B cell (primary cell): ENCODE data around the gene CASZ1. TPM values are rescaled to one million over a fixed set of nuclear protein-coding genes. Genes with fewer than 3 reads are reported as not detected.

Experiments
- ATAC-seq: fragments of 200-7000 bp; cut with Tn5 transposase; one replicate; pipeline ENCODE4 v1.10.0; 2021; ENCODE audit warnings: low read depth, mild to moderate bottlenecking, moderate number of reproducible peaks, moderate library complexity
- CTCF ChIA-PET: fragments of 350-600 bp; sonication (Branson Sonifier 250); formaldehyde crosslinking; loops from one replicate; lab custom pipeline; 2021; ENCODE audit warnings: antibody characterized with exemption, inconsistent platforms; lab: Charles Lee
- POLR2A ChIA-PET: fragments of 350-600 bp; sonication (Branson Sonifier 250); formaldehyde crosslinking; loops from one replicate; lab custom pipeline; 2021; ENCODE audit warnings: antibody characterized with exemption; lab: Charles Lee
- DNase-seq: peaks from one replicate; pipeline ENCODE4 v3.0.0; 2013
- H2AFZ ChIP-seq: 2 replicates; pipeline ENCODE4 v1.6.1; 2012; ENCODE audit warnings: mild to moderate bottlenecking, low read depth, low read length; ENCODE audit not compliant: insufficient read depth, poor library complexity, severe bottlenecking
- H3K27ac ChIP-seq, 2 donors: 1 replicate in 1 of 2; 2 replicates in 1 of 2; pipeline ENCODE4 v1.5.1; 2012 to 2013; ENCODE audit warnings: low read length in 2 of 2, mild to moderate bottlenecking in 2 of 2, moderate library complexity in 1 of 2
- H3K27me3 ChIP-seq, 4 experiments: fragments of 200-600 bp in 1 of 4; sonication (generic) in 1 of 4; replicated peaks in 1 of 4; 1 replicate in 2 of 4; 2 replicates in 2 of 4; pipeline versions ENCODE4 v1.6.1 to v1.7.0; 2013 to 2016; ENCODE audit warnings: low read length in 3 of 4, mild to moderate bottlenecking in 2 of 4, mixed read lengths in 1 of 4, moderate library complexity in 1 of 4; ENCODE audit not compliant: insufficient read depth in 4 of 4, control insufficient read depth in 3 of 4; ENCODE audit errors: control extremely low read depth in 1 of 4
- H3K36me3 ChIP-seq, 2 experiments: replicated peaks in 1 of 2; 1 replicate in 1 of 2; 2 replicates in 1 of 2; pipeline versions ENCODE4 v1.6.1 to v1.7.1; 2013; ENCODE audit warnings: low read length in 1 of 2; ENCODE audit not compliant: insufficient read depth in 2 of 2, control insufficient read depth in 1 of 2; ENCODE audit errors: control extremely low read depth in 1 of 2, extremely low read depth in 1 of 2
- H3K4me1 ChIP-seq, 2 donors: fragments of 200-600 bp in 1 of 2; sonication (generic) in 1 of 2; 1 replicate in 1 of 2; 2 replicates in 1 of 2; pipeline versions ENCODE4 v1.5.1 to v1.6.1; 2013 to 2017; ENCODE audit warnings: low read length in 2 of 2; ENCODE audit not compliant: control insufficient read depth in 2 of 2, insufficient read depth in 2 of 2
- H3K4me2 ChIP-seq: replicated peaks from 2 replicates; pipeline ENCODE3; 2012; ENCODE audit warnings: mild to moderate bottlenecking, low read depth, low read length; ENCODE audit not compliant: poor library complexity, severe bottlenecking
- H3K4me3 ChIP-seq, 5 experiments: fragments of 200-600 bp in 1 of 5; sonication (generic) in 1 of 5; 1 replicate in 3 of 5; 2 replicates in 2 of 5; pipeline versions ENCODE4 v1.5.1 to v1.7.0; 2011 to 2016; ENCODE audit warnings: low read length in 4 of 5, mild to moderate bottlenecking in 4 of 5, low read depth in 2 of 5, control low read depth in 1 of 5, moderate library complexity in 1 of 5; ENCODE audit not compliant: insufficient read depth in 1 of 5; ENCODE audit errors: control extremely low read depth in 1 of 5, extremely low read depth in 1 of 5
- H3K79me2 ChIP-seq: fragments of 200-600 bp; sonication (generic); one replicate; pipeline ENCODE4 v1.6.0; 2016; ENCODE audit warnings: low read length; ENCODE audit not compliant: control insufficient read depth, insufficient read depth
- H3K9ac ChIP-seq: fragments of 200-600 bp; sonication (generic); 2 replicates; pipeline ENCODE4 v1.6.1; 2017; ENCODE audit warnings: mild to moderate bottlenecking, low read length, moderate library complexity
- H3K9me3 ChIP-seq, 3 donors: one replicate each; pipeline versions ENCODE4 v1.6.1 to v1.7.1; 2013; ENCODE audit warnings: low read length in 2 of 3; ENCODE audit not compliant: control insufficient read depth in 2 of 3, insufficient read depth in 1 of 3; ENCODE audit errors: control extremely low read depth in 1 of 3
- H4K20me1 ChIP-seq: 2 replicates; pipeline ENCODE4 v1.6.0; 2012; ENCODE audit warnings: mild to moderate bottlenecking, low read length; ENCODE audit not compliant: insufficient read depth, control insufficient read depth, poor library complexity, severe bottlenecking
- H3K27ac Mint-ChIP-seq: one replicate; pipeline ENCODE4 v1.8.0; 2021; ENCODE audit warnings: mixed read lengths
- H3K27me3 Mint-ChIP-seq: one replicate; pipeline ENCODE4 v1.8.0; 2021; ENCODE audit warnings: mixed read lengths
- H3K4me1 Mint-ChIP-seq: one replicate; pipeline ENCODE4 v1.8.0; 2021; ENCODE audit warnings: mixed read lengths
- H3K4me3 Mint-ChIP-seq: one replicate; pipeline ENCODE4 v1.8.0; 2021; ENCODE audit warnings: mixed read lengths
- H3K9me3 Mint-ChIP-seq: one replicate; pipeline ENCODE4 v1.8.0; 2022; ENCODE audit warnings: mixed read lengths; ENCODE audit not compliant: insufficient read depth
- EZH2 ChIP-seq: IDR thresholded peaks from 2 replicates; pipeline ENCODE4 v1.6.1; 2012; ENCODE audit warnings: borderline replicate concordance, low read depth, mild to moderate bottlenecking, moderate library complexity, low read length; ENCODE audit not compliant: insufficient read depth, poor library complexity, severe bottlenecking
- WGBS: methylation state at CpG from one replicate; pipeline ENCODE4 v1.1.5; 2013; ENCODE audit warnings: missing lambda C conversion rate; ENCODE audit not compliant: insufficient coverage; 5-methylcytosine and 5-hydroxymethylcytosine counted together
- intact Hi-C: fragments of 100-400 bp; cut with micrococcal nuclease; formaldehyde crosslinking; loops from one replicate; pipeline ENCODE4 v1.10.0; 2022
- polyA plus RNA-seq: library from polyadenylated mRNA; depleted of rRNA; stranded (reverse); fragments of >200 nt; gene quantifications from 2 replicates; pipeline ENCODE4 v1.2.3, GENCODE V29; 2012
- total RNA-seq, 2 donors: library from RNA; stranded (reverse); fragments of 120-200 nt in 1 of 2; gene quantifications; 1 replicate in 1 of 2; 2 replicates in 1 of 2; pipeline versions ENCODE4 v1.2.3 to v1.2.4, GENCODE V29; 2013 to 2022
- TF ChIP-seq, protein P1 (sequence below): fragments of 200-600 bp; IDR thresholded peaks from one replicate; pipeline ENCODE4 v1.8.0; 2022; ENCODE audit warnings: antibody characterized with exemption, mild to moderate bottlenecking

The CASZ1 gene
- total and polyA plus RNA-seq, 2 donors (not counting 1 experiment from before 2014, with no cell fraction given) = 9.5 to 27.2 TPM

DNA sequence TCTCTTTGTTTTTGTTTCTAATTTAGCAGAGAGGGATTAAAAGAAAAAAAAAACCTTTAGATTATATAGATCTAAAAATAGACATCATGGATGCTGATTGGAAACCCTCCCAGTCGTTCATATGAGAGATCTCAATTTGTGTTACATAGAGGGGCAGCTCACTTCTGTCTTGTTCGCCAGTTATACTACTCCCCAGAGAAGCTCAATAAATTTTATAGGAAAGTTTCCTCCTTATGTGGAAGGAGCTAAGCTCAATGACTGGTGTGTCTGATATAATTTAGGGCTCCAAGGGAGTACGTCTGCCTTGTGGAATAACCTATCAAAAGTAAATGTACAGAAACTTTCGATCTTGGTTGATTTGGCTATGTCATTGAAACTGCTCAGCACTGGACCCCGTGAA, 204.1 kb downstream of the CASZ1 start:
- Mint-ChIP-seq H3K27me3 (no peaks in the 10 kb centered on the region), H3K27ac (no peak overlapping the region), H3K4me1 (peaks cover 5% of the 10 kb centered on the region), H3K4me3 (no peak overlapping the region), H3K9me3 (no peaks in the 10 kb centered on the region)
- ChIA-PET POLR2A (no interaction called here), CTCF (no interaction called here)
- no peak for TF ChIP-seq EZH2
- TF ChIP-seq, protein P1, sequence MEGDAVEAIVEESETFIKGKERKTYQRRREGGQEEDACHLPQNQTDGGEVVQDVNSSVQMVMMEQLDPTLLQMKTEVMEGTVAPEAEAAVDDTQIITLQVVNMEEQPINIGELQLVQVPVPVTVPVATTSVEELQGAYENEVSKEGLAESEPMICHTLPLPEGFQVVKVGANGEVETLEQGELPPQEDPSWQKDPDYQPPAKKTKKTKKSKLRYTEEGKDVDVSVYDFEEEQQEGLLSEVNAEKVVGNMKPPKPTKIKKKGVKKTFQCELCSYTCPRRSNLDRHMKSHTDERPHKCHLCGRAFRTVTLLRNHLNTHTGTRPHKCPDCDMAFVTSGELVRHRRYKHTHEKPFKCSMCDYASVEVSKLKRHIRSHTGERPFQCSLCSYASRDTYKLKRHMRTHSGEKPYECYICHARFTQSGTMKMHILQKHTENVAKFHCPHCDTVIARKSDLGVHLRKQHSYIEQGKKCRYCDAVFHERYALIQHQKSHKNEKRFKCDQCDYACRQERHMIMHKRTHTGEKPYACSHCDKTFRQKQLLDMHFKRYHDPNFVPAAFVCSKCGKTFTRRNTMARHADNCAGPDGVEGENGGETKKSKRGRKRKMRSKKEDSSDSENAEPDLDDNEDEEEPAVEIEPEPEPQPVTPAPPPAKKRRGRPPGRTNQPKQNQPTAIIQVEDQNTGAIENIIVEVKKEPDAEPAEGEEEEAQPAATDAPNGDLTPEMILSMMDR = no peak
- no peaks in the 10 kb centered on the region for H3K4me1 ChIP-seq
- peaks cover 3% of the 10 kb centered on the region for H4K20me1 ChIP-seq
- no peaks in the 10 kb centered on the region for H3K79me2 ChIP-seq
- H3K27me3 ChIP-seq = no peaks in the 10 kb centered on the region
- H3K9me3 ChIP-seq = no peaks in the 10 kb centered on the region
- DNase-seq (no peak), ATAC-seq (no peak)
- no peak overlapping the region for H3K4me2 ChIP-seq
- WGBS = 100% methylated on average over 3 of the region's 5 CpGs
- H2AFZ ChIP-seq = no peak overlapping the region
- H3K27ac ChIP-seq = no peak overlapping the region
- H3K36me3 ChIP-seq = peaks cover 0 to 4% of the 10 kb centered on the region in 2 experiments
- intact Hi-C loops = no loop called here
- H3K4me3 ChIP-seq = no peak overlapping the region
- no peak overlapping the region for H3K9ac ChIP-seq

DNA sequence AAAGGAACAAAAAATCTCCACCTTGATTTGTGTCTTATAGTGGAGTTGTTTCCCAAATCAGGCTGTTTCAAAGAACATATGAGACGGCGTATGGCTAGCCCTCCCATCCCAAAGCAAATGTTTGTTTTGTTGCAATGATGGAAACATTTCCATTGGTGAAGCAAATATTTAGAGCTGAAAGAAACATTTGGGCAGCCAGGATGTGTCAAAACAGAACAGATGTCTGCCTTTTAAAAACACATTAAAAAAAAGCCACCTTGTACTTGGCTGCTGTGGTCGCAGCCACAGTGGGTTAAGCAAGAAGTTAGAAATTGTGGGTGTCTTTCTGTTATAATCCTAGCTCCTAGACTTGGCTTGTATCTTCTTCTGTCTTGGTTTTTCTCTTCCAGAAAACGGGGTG, 205.4 kb downstream of the CASZ1 start:
- CTCF ChIA-PET = interaction anchor here (0.6 kb wide), 1 partner anchor 544 kb away, joined by 7 read pairs; no protein-coding TSS in a partner anchor
- no peak overlapping the region for H3K4me2 ChIP-seq
- no peaks in the 10 kb centered on the region for H3K27me3 ChIP-seq
- no peaks in the 10 kb centered on the region for H3K9me3 ChIP-seq
- no peak overlapping the region for H2AFZ ChIP-seq
- Mint-ChIP-seq H3K4me3 (no peak overlapping the region), H3K4me1 (peaks cover 5% of the 10 kb centered on the region), H3K27ac (no peak overlapping the region), H3K9me3 (no peaks in the 10 kb centered on the region), H3K27me3 (no peaks in the 10 kb centered on the region)
- no peak overlapping the region for H3K4me3 ChIP-seq
- POLR2A ChIA-PET = no interaction called here
- DNase-seq (no peak), ATAC-seq (no peak)
- H3K27ac ChIP-seq = no peak overlapping the region
- no peaks in the 10 kb centered on the region for H3K4me1 ChIP-seq
- H3K9ac ChIP-seq = no peak overlapping the region
- TF ChIP-seq EZH2 = no peak
- TF ChIP-seq, protein P1 = no peak
- H3K79me2 ChIP-seq = no peaks in the 10 kb centered on the region
- WGBS = no CpG with 5 or more reads among the region's 4 CpGs
- intact Hi-C loops = no loop called here
- peaks cover 0 to 4% of the 10 kb centered on the region in 2 experiments for H3K36me3 ChIP-seq
- H4K20me1 ChIP-seq = peaks cover 3% of the 10 kb centered on the region
